ENCODE data around the gene COBL. TPM values are rescaled to one million over a fixed set of nuclear protein-coding genes. Genes with fewer than 3 reads are reported as not detected.

Gene COBL
- total and polyA plus RNA-seq, 2 donors (not counting 3 experiments of a cell fraction or from before 2014, with no cell fraction given): 0.11 TPM; not detected in 1

GRCh38 chr7:51085034-51085692 is 231.4 kb downstream of the COBL start:
- no peak for FAIRE-seq
- dilution Hi-C loops (cut with MboI; ENCODE audit: extremely low pct_ligation_motif_present, low sequenced_read_pairs) (no loop called here), intact Hi-C loops (cut with micrococcal nuclease) (no loop called here)
- Histone ChIP-seq H3K4me2 (ENCODE audit: insufficient read depth, low read length) (no peak overlapping the region), H4K20me1 (replicated peaks; ENCODE audit: control insufficient read depth, extremely low read depth, insufficient read depth, low read length) (no peaks in the 10 kb centered on the region), H3K9me3 (replicated peaks; ENCODE audit: control insufficient read depth, insufficient read depth, low read length) (no peaks in the 10 kb centered on the region), H3K9me1 (replicated peaks; ENCODE audit: control insufficient read depth, extremely low read depth, insufficient read depth, low read length) (no peaks in the 10 kb centered on the region), H3K27ac (ENCODE audit: insufficient read depth, low read depth, low read length) (no peak overlapping the region), H3K4me3 (replicated peaks in 1 of 3; ENCODE audit: insufficient read depth in 1 of 3, low read depth in 1 of 3, low read length in 3 of 3) (no peak overlapping the region), H3K27me3 (ENCODE audit: control insufficient read depth in 2 of 2, insufficient read depth in 2 of 2, low read length in 2 of 2) (peaks cover 2 to 5% of the 10 kb centered on the region in 2 experiments), H3K9ac (replicated peaks; ENCODE audit: extremely low read depth, insufficient read depth, low read length) (no peak overlapping the region), H3K36me3 (ENCODE audit: control insufficient read depth in 2 of 2, extremely low read depth in 1 of 2, insufficient read depth in 2 of 2, low read length in 2 of 2) (no peaks in the 10 kb centered on the region), H2AFZ (ENCODE audit: low read depth, low read length) (no peak overlapping the region), H3K79me2 (ENCODE audit: control insufficient read depth, insufficient read depth, low read length) (no peaks in the 10 kb centered on the region), H3K4me1 (ENCODE audit: control insufficient read depth, extremely low read depth, insufficient read depth, low read length) (no peaks in the 10 kb centered on the region)
- TF ChIP-seq FOS (IDR thresholded peaks at IDR 0.05; ENCODE audit: borderline replicate concordance, insufficient read depth, low read length) (no peak), MAX (IDR thresholded peaks at IDR 0.05; ENCODE audit: insufficient read depth, insufficient read length) (no peak), MYC (IDR thresholded peaks at IDR 0.05; ENCODE audit: low read depth, low read length) (no peak)
- POLR2A ChIA-PET: no interaction called here
- no TSS peak for BruUV-seq (replicated peaks)
- CTCF ChIA-PET: interaction anchor here (1.2 to 1.6 kb wide), 4 partner anchors 9 to 588 kb away, joined by 3 to 5 read pairs (median 4); no protein-coding TSS in a partner anchor
- DNase-seq (ENCODE audit: low read depth, low spot score): no peak

GRCh38 chr7:51084121-51084520 is 232.5 kb downstream of the COBL start:
- Histone ChIP-seq H2AFZ (ENCODE audit: low read depth, low read length) (no peak overlapping the region), H4K20me1 (replicated peaks; ENCODE audit: control insufficient read depth, extremely low read depth, insufficient read depth, low read length) (no peaks in the 10 kb centered on the region), H3K27ac (ENCODE audit: insufficient read depth, low read depth, low read length) (no peak overlapping the region), H3K4me1 (ENCODE audit: control insufficient read depth, extremely low read depth, insufficient read depth, low read length) (no peaks in the 10 kb centered on the region), H3K9ac (replicated peaks; ENCODE audit: extremely low read depth, insufficient read depth, low read length) (no peak overlapping the region), H3K4me3 (replicated peaks in 1 of 3; ENCODE audit: insufficient read depth in 1 of 3, low read depth in 1 of 3, low read length in 3 of 3) (no peak overlapping the region), H3K36me3 (ENCODE audit: control insufficient read depth in 2 of 2, extremely low read depth in 1 of 2, insufficient read depth in 2 of 2, low read length in 2 of 2) (no peaks in the 10 kb centered on the region), H3K9me3 (replicated peaks; ENCODE audit: control insufficient read depth, insufficient read depth, low read length) (no peaks in the 10 kb centered on the region), H3K79me2 (ENCODE audit: control insufficient read depth, insufficient read depth, low read length) (no peaks in the 10 kb centered on the region), H3K4me2 (ENCODE audit: insufficient read depth, low read length) (no peak overlapping the region), H3K9me1 (replicated peaks; ENCODE audit: control insufficient read depth, extremely low read depth, insufficient read depth, low read length) (no peaks in the 10 kb centered on the region), H3K27me3 (ENCODE audit: control insufficient read depth in 2 of 2, insufficient read depth in 2 of 2, low read length in 2 of 2) (peaks cover 2 to 5% of the 10 kb centered on the region in 2 experiments)
- ChIA-PET POLR2A (no interaction called here), CTCF (interaction anchor here (0.9 to 1.6 kb wide), 3 partner anchors 8 to 79 kb away, joined by 3 to 5 read pairs (median 4); no protein-coding TSS in a partner anchor)
- no TSS peak for BruUV-seq (replicated peaks)
- no peak for TF ChIP-seq FOS (IDR thresholded peaks at IDR 0.05; ENCODE audit: borderline replicate concordance, insufficient read depth, low read length)
- no peak for TF ChIP-seq POLR2AphosphoS5 (IDR thresholded peaks at IDR 0.05; ENCODE audit: insufficient read depth, low read depth, low read length)
- TF ChIP-seq CTCF (IDR thresholded peaks at IDR 0.05; ENCODE audit: extremely low read depth in 1 of 2, insufficient read depth in 1 of 2, low read depth in 1 of 2, low read length in 2 of 2): no peak
- TF ChIP-seq EZH2 (IDR thresholded peaks at IDR 0.05; ENCODE audit: borderline replicate concordance, low read depth, low read length, severe bottlenecking): no peak
- no peak for TF ChIP-seq MYC (IDR thresholded peaks at IDR 0.05; ENCODE audit: low read depth, low read length)
- TF ChIP-seq JUN (IDR thresholded peaks at IDR 0.05; ENCODE audit: borderline replicate concordance, insufficient read depth, insufficient read length, low read depth): no peak
- dilution Hi-C loops (cut with MboI; ENCODE audit: extremely low pct_ligation_motif_present, low sequenced_read_pairs): no loop called here
- intact Hi-C loops (cut with micrococcal nuclease): no loop called here
- no peak for DNase-seq (ENCODE audit: low read depth, low spot score)
- no peak for FAIRE-seq
